ENCODE results near the gene LMX1A. TPM values are rescaled to one million over a fixed set of nuclear protein-coding genes. Genes with fewer than 3 reads are reported as not detected.

LMX1A gene
- total RNA-seq, 1 donor from 2014 or later, result 1.7 TPM

GRCh38 chr1:165289556-165289955 lies 67.0 kb downstream of the LMX1A start:
- Histone ChIP-seq H3K4me1 (no peaks in the 10 kb centered on the region), H3K9me3 (no peaks in the 10 kb centered on the region), H3K4me3 (no peak overlapping the region), H3K27ac (no peak overlapping the region), H3K27me3 (no peaks in the 10 kb centered on the region), H3K36me3 (no peaks in the 10 kb centered on the region)
- no peak for DNase-seq (ENCODE audit: low spot score in 2 of 2)
- TF ChIP-seq CTCF (IDR thresholded peaks at IDR 0.05), result no peak
- intact Hi-C loops (cut with DNase I), result no loop called here

- Histone ChIP-seq H3K27ac (no peak overlapping the region), H3K27me3 (no peaks in the 10 kb centered on the region), H3K4me3 (no peak overlapping the region), H3K9me3 (no peaks in the 10 kb centered on the region), H3K36me3 (no peaks in the 10 kb centered on the region), H3K4me1 (no peaks in the 10 kb centered on the region)
- intact Hi-C loops (cut with DNase I), result no loop called here
- DNase-seq (ENCODE audit: low spot score in 2 of 2), result no peak
- TF ChIP-seq CTCF (IDR thresholded peaks at IDR 0.05), result no peak
Measured at GRCh38 chr1:165288350-165289120, 68.0 kb downstream of the LMX1A start.

GRCh38 chr1:165287781-165288180 lies 68.7 kb downstream of the LMX1A start:
- Histone ChIP-seq H3K4me3 (no peak overlapping the region), H3K27ac (no peak overlapping the region), H3K9me3 (no peaks in the 10 kb centered on the region), H3K36me3 (no peaks in the 10 kb centered on the region), H3K27me3 (no peaks in the 10 kb centered on the region), H3K4me1 (no peaks in the 10 kb centered on the region)
- DNase-seq (ENCODE audit: low spot score in 2 of 2), result no peak
- no peak for TF ChIP-seq CTCF (IDR thresholded peaks at IDR 0.05)
- intact Hi-C loops (cut with DNase I), result no loop called here

- Histone ChIP-seq H3K27ac (no peak overlapping the region), H3K4me3 (no peak overlapping the region), H3K4me1 (no peaks in the 10 kb centered on the region), H3K36me3 (no peaks in the 10 kb centered on the region), H3K27me3 (no peaks in the 10 kb centered on the region), H3K9me3 (no peaks in the 10 kb centered on the region)
- intact Hi-C loops (cut with DNase I), result no loop called here
- TF ChIP-seq CTCF (IDR thresholded peaks at IDR 0.05), result no peak
- no peak for DNase-seq (ENCODE audit: low spot score in 2 of 2)
Measured at GRCh38 chr1:165287329-165287728, 69.2 kb downstream of the LMX1A start.

- Histone ChIP-seq H3K4me3 (no peak overlapping the region), H3K36me3 (no peaks in the 10 kb centered on the region), H3K27me3 (no peaks in the 10 kb centered on the region), H3K9me3 (no peaks in the 10 kb centered on the region), H3K27ac (no peak overlapping the region), H3K4me1 (no peaks in the 10 kb centered on the region)
- intact Hi-C loops (cut with DNase I), result no loop called here
- no peak for DNase-seq (ENCODE audit: low spot score in 2 of 2)
- TF ChIP-seq CTCF (IDR thresholded peaks at IDR 0.05), result no peak
Measured at GRCh38 chr1:165284454-165284853, 72.1 kb downstream of the LMX1A start.
